ENCODE data around the gene CASD1.

CASD1 gene

DNA sequence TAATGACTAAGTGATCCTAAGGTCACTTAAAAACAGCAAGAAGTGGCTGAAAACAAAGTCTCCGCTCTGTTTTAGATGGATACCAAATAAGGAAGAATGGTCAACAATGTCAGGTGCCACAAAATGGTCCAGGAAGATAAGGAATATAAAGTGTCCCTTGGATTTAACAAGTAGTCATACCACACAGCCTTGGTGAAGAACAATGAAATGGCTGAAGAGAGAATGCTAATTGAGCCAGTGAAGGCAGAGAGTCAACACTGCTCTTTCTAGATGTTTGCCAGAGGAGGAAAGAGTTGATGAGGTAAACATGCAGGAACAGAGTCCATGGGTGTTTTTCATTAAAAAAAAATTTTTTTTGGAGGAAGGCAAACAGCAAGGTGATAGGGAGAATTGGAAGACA, 2.1 kb upstream of the CASD1 start:
- H3K4me3 ChIP-seq (ENCODE audit: low read length) = no peak overlapping the region
- H3K79me2 ChIP-seq (ENCODE audit: control insufficient read depth, low read length) = peaks cover 34% of the 10 kb centered on the region
- TF ChIP-seq, protein P1, sequence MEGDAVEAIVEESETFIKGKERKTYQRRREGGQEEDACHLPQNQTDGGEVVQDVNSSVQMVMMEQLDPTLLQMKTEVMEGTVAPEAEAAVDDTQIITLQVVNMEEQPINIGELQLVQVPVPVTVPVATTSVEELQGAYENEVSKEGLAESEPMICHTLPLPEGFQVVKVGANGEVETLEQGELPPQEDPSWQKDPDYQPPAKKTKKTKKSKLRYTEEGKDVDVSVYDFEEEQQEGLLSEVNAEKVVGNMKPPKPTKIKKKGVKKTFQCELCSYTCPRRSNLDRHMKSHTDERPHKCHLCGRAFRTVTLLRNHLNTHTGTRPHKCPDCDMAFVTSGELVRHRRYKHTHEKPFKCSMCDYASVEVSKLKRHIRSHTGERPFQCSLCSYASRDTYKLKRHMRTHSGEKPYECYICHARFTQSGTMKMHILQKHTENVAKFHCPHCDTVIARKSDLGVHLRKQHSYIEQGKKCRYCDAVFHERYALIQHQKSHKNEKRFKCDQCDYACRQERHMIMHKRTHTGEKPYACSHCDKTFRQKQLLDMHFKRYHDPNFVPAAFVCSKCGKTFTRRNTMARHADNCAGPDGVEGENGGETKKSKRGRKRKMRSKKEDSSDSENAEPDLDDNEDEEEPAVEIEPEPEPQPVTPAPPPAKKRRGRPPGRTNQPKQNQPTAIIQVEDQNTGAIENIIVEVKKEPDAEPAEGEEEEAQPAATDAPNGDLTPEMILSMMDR (IDR thresholded peaks at IDR 0.05; ENCODE audit: low read depth, low read length, poor library complexity, severe bottlenecking) = no peak
- no peak for TF ChIP-seq EZH2phosphoT487 (IDR thresholded peaks at IDR 0.05; ENCODE audit: borderline replicate concordance, low read length)
- peaks cover 16% of the 10 kb centered on the region for H3F3A ChIP-seq (ENCODE audit: control insufficient read depth, insufficient read depth)
- no peaks in the 10 kb centered on the region for H3K9me3 ChIP-seq (ENCODE audit: control insufficient read depth, insufficient read depth, low read length)
- peaks cover 21% of the 10 kb centered on the region for H3K36me3 ChIP-seq (ENCODE audit: control insufficient read depth, low read length)
- no peaks in the 10 kb centered on the region for H3K27me3 ChIP-seq (ENCODE audit: control insufficient read depth, low read length)
- H3K4me1 ChIP-seq (ENCODE audit: control insufficient read depth, low read length) = peaks cover 24% of the 10 kb centered on the region
- H3K9me2 ChIP-seq (replicated peaks; ENCODE audit: control insufficient read depth, low read length) = no peaks in the 10 kb centered on the region; the same call in 1 of the 2 replicates
- no peak overlapping the region for H3K4me2 ChIP-seq (ENCODE audit: low read length)
- no peak overlapping the region for H3K27ac ChIP-seq (ENCODE audit: low read depth, low read length)
- H4K20me1 ChIP-seq (ENCODE audit: control insufficient read depth, insufficient read depth, low read depth, low read length) = no peaks in the 10 kb centered on the region

DNA sequence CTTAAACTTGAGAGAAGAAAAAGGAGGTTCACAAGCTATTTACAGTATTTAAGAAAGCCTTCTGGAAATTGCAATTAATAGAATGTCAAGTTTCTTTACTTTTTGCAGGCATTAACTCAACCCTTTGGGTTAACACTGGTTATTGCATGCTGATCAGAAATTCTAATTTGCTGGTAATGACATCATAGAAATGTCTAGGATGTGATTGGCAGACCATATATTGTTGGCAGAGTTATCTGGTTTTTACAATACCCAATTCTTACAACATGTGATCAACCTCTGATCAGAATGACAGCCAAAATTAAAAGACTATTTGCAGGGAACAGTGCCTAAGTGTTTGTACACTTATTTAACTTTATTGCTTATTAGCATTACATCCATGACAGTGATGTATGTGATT, 1.6 kb upstream of the CASD1 start:
- H3K27ac ChIP-seq (ENCODE audit: low read depth, low read length) = no peak overlapping the region
- peaks cover 24% of the 10 kb centered on the region for H3K36me3 ChIP-seq (ENCODE audit: control insufficient read depth, low read length)
- H3K4me1 ChIP-seq (ENCODE audit: control insufficient read depth, low read length) = peaks cover 29% of the 10 kb centered on the region
- H3F3A ChIP-seq (ENCODE audit: control insufficient read depth, insufficient read depth) = peaks cover 16% of the 10 kb centered on the region
- no peak overlapping the region for H3K4me2 ChIP-seq (ENCODE audit: low read length)
- no peak overlapping the region for H3K4me3 ChIP-seq (ENCODE audit: low read length)
- H3K9me3 ChIP-seq (ENCODE audit: control insufficient read depth, insufficient read depth, low read length) = no peaks in the 10 kb centered on the region
- H4K20me1 ChIP-seq (ENCODE audit: control insufficient read depth, insufficient read depth, low read depth, low read length) = no peaks in the 10 kb centered on the region
- peaks cover 39% of the 10 kb centered on the region for H3K79me2 ChIP-seq (ENCODE audit: control insufficient read depth, low read length)
- no peaks in the 10 kb centered on the region for H3K27me3 ChIP-seq (ENCODE audit: control insufficient read depth, low read length)
- no peak for TF ChIP-seq EZH2phosphoT487 (IDR thresholded peaks at IDR 0.05; ENCODE audit: borderline replicate concordance, low read length)
- TF ChIP-seq, protein P1 (IDR thresholded peaks at IDR 0.05; ENCODE audit: low read depth, low read length, poor library complexity, severe bottlenecking) = no peak
- H3K9me2 ChIP-seq (replicated peaks; ENCODE audit: control insufficient read depth, low read length) = no peaks in the 10 kb centered on the region; the same call in 1 of the 2 replicates

DNA sequence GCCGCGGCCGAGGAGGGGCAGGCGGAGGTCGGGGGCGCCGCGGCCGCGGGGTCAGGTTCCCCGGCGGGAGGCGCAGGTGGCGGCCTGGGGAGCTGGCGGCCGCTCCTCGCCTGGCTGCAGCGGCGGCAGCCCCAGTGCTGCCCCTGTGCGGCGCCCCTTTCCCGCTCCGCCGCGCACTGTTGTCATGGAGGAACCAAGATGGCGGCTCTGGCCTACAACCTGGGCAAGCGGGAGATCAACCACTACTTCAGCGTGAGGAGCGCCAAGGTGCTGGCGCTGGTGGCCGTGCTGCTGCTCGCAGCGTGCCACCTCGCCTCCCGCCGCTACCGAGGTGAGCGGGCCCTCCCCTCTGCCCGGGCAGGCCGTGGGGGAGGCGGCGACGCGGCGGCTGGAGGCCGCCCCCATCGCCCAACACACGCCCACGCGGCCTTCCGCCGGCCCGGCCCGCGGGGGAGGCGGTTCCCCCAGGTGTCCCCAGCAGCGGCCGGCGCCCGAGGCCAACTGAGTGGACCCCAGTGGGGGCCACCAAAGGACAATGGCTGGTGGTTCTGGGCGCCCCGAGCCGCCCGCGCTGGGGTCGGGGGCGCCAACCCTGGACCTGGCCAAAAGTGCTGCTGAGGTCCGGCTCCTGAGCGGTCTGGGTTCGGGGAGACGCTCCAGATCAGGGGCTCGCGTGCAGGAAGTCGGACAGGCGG, 425 bp downstream of the CASD1 start:
- Histone ChIP-seq H3K4me1 (ENCODE audit: control insufficient read depth, low read length) (peaks cover 49% of the 10 kb centered on the region), H4K20me1 (ENCODE audit: control insufficient read depth, insufficient read depth, low read depth, low read length) (no peaks in the 10 kb centered on the region), H3K4me3 (ENCODE audit: low read length) (peak overlapping the region; percentile 82), H3K4me2 (ENCODE audit: low read length) (peak overlapping the region; percentile 99), H3K79me2 (ENCODE audit: control insufficient read depth, low read length) (peaks cover 60% of the 10 kb centered on the region), H3F3A (ENCODE audit: control insufficient read depth, insufficient read depth) (peaks cover 16% of the 10 kb centered on the region; the same call in 1 of the 2 replicates), H3K27me3 (ENCODE audit: control insufficient read depth, low read length) (no peaks in the 10 kb centered on the region), H3K27ac (ENCODE audit: low read depth, low read length) (peak overlapping the region; percentile 73), H3K36me3 (ENCODE audit: control insufficient read depth, low read length) (peaks cover 28% of the 10 kb centered on the region), H3K9me2 (replicated peaks; ENCODE audit: control insufficient read depth, low read length) (no peaks in the 10 kb centered on the region; the same call in 1 of the 2 replicates), H3K9me3 (ENCODE audit: control insufficient read depth, insufficient read depth, low read length) (no peaks in the 10 kb centered on the region)
- TF ChIP-seq, protein P1 (IDR thresholded peaks at IDR 0.05; ENCODE audit: low read depth, low read length, poor library complexity, severe bottlenecking) = peak; percentile 27
- TF ChIP-seq EZH2phosphoT487 (IDR thresholded peaks at IDR 0.05; ENCODE audit: borderline replicate concordance, low read length) = no peak
